HCT116 (cell line): ENCODE measurements around the gene TMEM256. TPM values are rescaled to one million over a fixed set of nuclear protein-coding genes. Genes with fewer than 3 reads are reported as not detected.
"Not testable (repeated sequence)": the region's sequence is repeated elsewhere in the genome, so short reads cannot be mapped to it uniquely, and the experiment has no call there.

Source experiments
- ATAC-seq: fragments of 200-7000 bp; cut with Tn5 transposase; 2 replicates; pipeline ENCODE4 v1.9.1; 2020; ENCODE audit warnings: mild to moderate bottlenecking, moderate library complexity
- BruUV-seq: library from RNA; stranded (reverse); fragments of 400-500 nt; replicated peaks from 2 replicates; lab custom pipeline; 2021; lab: Mats Ljungman, UMichigan
- CTCF ChIA-PET: fragments of 300-600 bp; sonication (Branson Sonifier 250); formaldehyde crosslinking; loops from one replicate; lab custom pipeline; 2021; ENCODE audit warnings: antibody characterized with exemption; lab: Charles Lee
- POLR2A ChIA-PET: fragments of 300-600, 350-600 bp; sonication (Branson Sonifier 250); formaldehyde crosslinking; loops from one replicate; lab custom pipeline; 2021; ENCODE audit warnings: antibody characterized with exemption; lab: Charles Lee
- RAD21 ChIA-PET, 2 experiments: fragments of 300-600 bp; sonication (Branson Sonifier 250); formaldehyde crosslinking; loops; one replicate each; lab custom pipeline; 2023; ENCODE audit warnings: low total read pairs in 2 of 2; ENCODE audit not compliant: uncharacterized antibody in 2 of 2, unreplicated experiment in 2 of 2, low non-redundant PET in 1 of 2; lab: Charles Lee
- DNase-seq: peaks from one replicate; pipeline ENCODE4 v3.0.0-alpha.2; 2010; ENCODE audit warnings: low read depth, low spot score
- H2AFZ ChIP-seq: fragments of 200-600 bp; shearing (Covaris generic), sonication (generic); 2 replicates; pipeline ENCODE4 v1.6.1; 2017; ENCODE audit warnings: low read depth, mixed run types, mixed read lengths, antibody characterized with exemption, low read length; ENCODE audit not compliant: poor library complexity, severe bottlenecking
- H3K27ac ChIP-seq: 2 replicates; pipeline ENCODE4 v1.5.1; 2012; ENCODE audit warnings: low read depth, low read length
- H3K27me3 ChIP-seq: fragments of 200-600 bp; sonication (generic); 2 replicates; pipeline ENCODE4 v1.6.1; 2016; ENCODE audit warnings: mixed run types, low read length, mixed read lengths; ENCODE audit not compliant: insufficient read depth
- H3K36me3 ChIP-seq, 2 experiments: fragments of 200-500 bp in 1 of 2; fragments of 200-600 bp in 1 of 2; sonication (Bioruptor generic) in 1 of 2; sonication (generic) in 1 of 2; 2 replicates each; pipeline versions ENCODE4 v1.5.1 to v1.6.1; 2014 to 2016; ENCODE audit warnings: low read length in 2 of 2, inconsistent platforms in 1 of 2, mixed read lengths in 1 of 2, mixed run types in 1 of 2; ENCODE audit not compliant: insufficient read depth in 2 of 2, control insufficient read depth in 1 of 2
- H3K4me1 ChIP-seq, 2 experiments: fragments of 200-600 bp in 1 of 2; sonication (generic) in 1 of 2; 2 replicates each; pipeline versions ENCODE4 v1.5.1 to v1.6.1; 2012 to 2017; ENCODE audit warnings: low read length in 2 of 2, inconsistent platforms in 1 of 2, mild to moderate bottlenecking in 1 of 2, mixed read lengths in 1 of 2, mixed run types in 1 of 2, moderate library complexity in 1 of 2; ENCODE audit not compliant: insufficient read depth in 2 of 2, control insufficient read depth in 1 of 2
- H3K4me2 ChIP-seq: fragments of 200-600 bp; sonication (generic); 2 replicates; pipeline ENCODE4 v1.6.1; 2017; ENCODE audit warnings: mixed run types, low read length, mixed read lengths
- H3K4me3 ChIP-seq, 2 experiments: fragments of 200-600 bp in 1 of 2; sonication (generic) in 1 of 2; replicated peaks in 1 of 2; 2 replicates each; pipeline ENCODE4 v1.5.1; 2011 to 2016; ENCODE audit warnings: low read length in 2 of 2, control low read depth in 1 of 2, low read depth in 1 of 2, mild to moderate bottlenecking in 1 of 2, mixed read lengths in 1 of 2, mixed run types in 1 of 2
- H3K79me2 ChIP-seq: fragments of 200-600 bp; sonication (generic); 2 replicates; pipeline ENCODE4 v1.6.1; 2017; ENCODE audit warnings: mild to moderate bottlenecking, mixed run types, low read length, moderate library complexity, mixed read lengths; ENCODE audit not compliant: insufficient read depth
- H3K9ac ChIP-seq: fragments of 200-600 bp; sonication (generic); 2 replicates; pipeline ENCODE4 v1.6.1; 2016; ENCODE audit warnings: low read length, mixed read lengths
- H3K9me2 ChIP-seq: fragments of 200-600 bp; sonication (generic), shearing (Covaris generic); 2 replicates; pipeline ENCODE4 v1.6.1; 2017; ENCODE audit warnings: mixed run types, mild to moderate bottlenecking, moderate library complexity; ENCODE audit not compliant: insufficient read depth
- H3K9me3 ChIP-seq, 2 experiments: fragments of 200-500 bp in 1 of 2; fragments of 200-600 bp in 1 of 2; sonication (Bioruptor generic) in 1 of 2; sonication (generic) in 1 of 2; 2 replicates each; pipeline ENCODE4 v1.6.1; 2014 to 2017; ENCODE audit warnings: low read length in 2 of 2, mixed read lengths in 2 of 2, inconsistent platforms in 1 of 2, low read depth in 1 of 2, mild to moderate bottlenecking in 1 of 2, mixed run types in 1 of 2, moderate library complexity in 1 of 2; ENCODE audit not compliant: control insufficient read depth in 1 of 2, insufficient read depth in 1 of 2
- H4K20me1 ChIP-seq: fragments of 200-600 bp; sonication (generic), shearing (Covaris generic); 2 replicates; pipeline ENCODE4 v1.6.1; 2017; ENCODE audit warnings: mixed run types, mild to moderate bottlenecking, moderate library complexity; ENCODE audit not compliant: insufficient read depth
- CEBPB ChIP-seq: IDR thresholded peaks from 2 replicates; pipeline ENCODE4 v1.6.1; 2012; ENCODE audit warnings: low read depth
- FOSL1 ChIP-seq: IDR thresholded peaks from 2 replicates; pipeline ENCODE4 v1.6.1; 2012; ENCODE audit warnings: low read depth
- JUND ChIP-seq: IDR thresholded peaks from 2 replicates; pipeline ENCODE4 v1.6.1; 2012
- POLR2A ChIP-seq: IDR thresholded peaks from 2 replicates; pipeline ENCODE4 v1.7.0; 2011; ENCODE audit warnings: borderline replicate concordance; ENCODE audit not compliant: insufficient read depth, insufficient read length; ENCODE audit errors: extremely low read depth
- TCF7L2 ChIP-seq: IDR thresholded peaks from 2 replicates; pipeline ENCODE4 v1.7.0; 2011; ENCODE audit warnings: borderline replicate concordance, inconsistent platforms; ENCODE audit not compliant: insufficient read depth, insufficient read length; ENCODE audit errors: extremely low read depth
- YY1 ChIP-seq: IDR thresholded peaks from 2 replicates; pipeline ENCODE4 v1.6.1; 2011; ENCODE audit warnings: low read length, low read depth, moderate library complexity, mild to moderate bottlenecking; ENCODE audit not compliant: insufficient replicate concordance; ENCODE audit errors: extremely low read depth
- ZNF274 ChIP-seq: fragments of 200-500 bp; sonication (Bioruptor generic); IDR thresholded peaks from 2 replicates; pipeline ENCODE4 v1.6.1; 2014; ENCODE audit warnings: mild to moderate bottlenecking, low read depth, low read length, inconsistent platforms
- intact Hi-C: fragments of 100-400 bp; cut with micrococcal nuclease; formaldehyde crosslinking; loops from 2 replicates; pipeline ENCODE4 v1.10.0; 2022
- total RNA-seq: library from RNA; stranded (reverse); gene quantifications from one replicate; pipeline ENCODE4 v1.2.1, GENCODE V29; 2021; ENCODE audit not compliant: unreplicated experiment
- TF ChIP-seq, protein P1 (sequence below): IDR thresholded peaks from 2 replicates; pipeline ENCODE4 v1.6.1; 2012

Gene TMEM256
- total RNA-seq, 1 experiment from 2014 or later: 110 TPM

DNA sequence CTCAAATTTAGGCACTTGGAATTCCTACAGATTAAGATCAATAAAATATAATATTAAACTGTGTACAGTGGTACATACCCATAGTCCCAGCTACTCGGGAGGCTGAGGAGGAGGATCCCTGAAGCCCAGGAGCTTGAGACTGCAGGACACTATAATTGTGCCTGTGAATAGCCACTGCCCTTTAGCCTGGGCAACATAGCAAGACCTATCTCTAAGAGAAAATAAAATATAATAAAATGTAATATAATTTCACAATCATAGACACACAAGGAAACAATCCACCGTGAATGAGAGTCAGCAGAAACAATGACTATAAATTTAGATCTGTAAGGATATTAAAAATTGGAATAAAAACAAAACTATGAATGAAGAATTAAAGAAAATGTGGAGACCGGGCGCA, 33.0 kb downstream of the TMEM256 start:
- H3K9ac ChIP-seq: no peak overlapping the region
- H3K9me3 ChIP-seq: no peaks in the 10 kb centered on the region
- no peak for TF ChIP-seq FOSL1
- no peak for TF ChIP-seq ZNF274
- no peak for TF ChIP-seq CEBPB
- TF ChIP-seq YY1: no peak
- TF ChIP-seq TCF7L2: no peak
- TF ChIP-seq, protein P1, sequence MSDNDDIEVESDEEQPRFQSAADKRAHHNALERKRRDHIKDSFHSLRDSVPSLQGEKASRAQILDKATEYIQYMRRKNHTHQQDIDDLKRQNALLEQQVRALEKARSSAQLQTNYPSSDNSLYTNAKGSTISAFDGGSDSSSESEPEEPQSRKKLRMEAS: no peak
- POLR2A ChIA-PET: no interaction called here
- no peak overlapping the region for H2AFZ ChIP-seq
- H3K9me2 ChIP-seq: no peaks in the 10 kb centered on the region
- no peaks in the 10 kb centered on the region for H3K36me3 ChIP-seq
- CTCF ChIA-PET: interaction anchor here (0.9 kb wide), 1 partner anchor 15 kb away, joined by 4 read pairs; no protein-coding TSS in a partner anchor
- H3K27ac ChIP-seq: no peak overlapping the region
- RAD21 ChIA-PET: no interaction called here
- no peak overlapping the region for H3K4me2 ChIP-seq
- intact Hi-C loops: no loop called here
- no peaks in the 10 kb centered on the region for H3K79me2 ChIP-seq
- no peaks in the 10 kb centered on the region for H3K4me1 ChIP-seq
- H3K27me3 ChIP-seq: no peaks in the 10 kb centered on the region
- no TSS peak for BruUV-seq
- DNase-seq: no peak
- H4K20me1 ChIP-seq: no peaks in the 10 kb centered on the region
- ATAC-seq: no peak
- H3K4me3 ChIP-seq: no peak overlapping the region

GRCh38 chr17:7369825-7370224, 34.1 kb downstream of the TMEM256 start:
- H3K4me2 ChIP-seq: no peak overlapping the region
- no peaks in the 10 kb centered on the region for H3K36me3 ChIP-seq
- no peak for TF ChIP-seq POLR2A
- TF ChIP-seq JUND: no peak
- no peaks in the 10 kb centered on the region for H3K9me3 ChIP-seq
- no peak overlapping the region for H2AFZ ChIP-seq
- no TSS peak for BruUV-seq
- no peaks in the 10 kb centered on the region for H3K27me3 ChIP-seq
- no peak for DNase-seq
- no peak overlapping the region for H3K27ac ChIP-seq
- H3K4me3 ChIP-seq: no peak overlapping the region
- no peaks in the 10 kb centered on the region for H3K9me2 ChIP-seq
- H4K20me1 ChIP-seq: no peaks in the 10 kb centered on the region
- CTCF ChIA-PET: interaction anchor here (0.9 kb wide), 1 partner anchor 14 kb away, joined by 4 read pairs; no protein-coding TSS in a partner anchor
- H3K4me1 ChIP-seq: no peaks in the 10 kb centered on the region
- intact Hi-C loops: no loop called here
- H3K79me2 ChIP-seq: no peaks in the 10 kb centered on the region
- no peak for ATAC-seq
- no peak overlapping the region for H3K9ac ChIP-seq
- RAD21 ChIA-PET: no interaction called here
- POLR2A ChIA-PET: no interaction called here

GRCh38 chr17:7368599-7368994, 35.3 kb downstream of the TMEM256 start:
- POLR2A ChIA-PET: interaction anchor here (1.2 kb wide), 1 partner anchor 35 kb away, joined by 3 read pairs; the partner anchor contains the start of gene TMEM256
- H2AFZ ChIP-seq, H3K9ac ChIP-seq, H3K4me1 ChIP-seq, H3K36me3 ChIP-seq, BruUV-seq, H3K27me3 ChIP-seq, H3K4me2 ChIP-seq, ATAC-seq, H3K79me2 ChIP-seq, H3K9me3 ChIP-seq, intact Hi-C loops, H3K27ac ChIP-seq, H3K9me2 ChIP-seq, RAD21 ChIA-PET, H3K4me3 ChIP-seq, H4K20me1 ChIP-seq, DNase-seq: not testable (repeated sequence)
- CTCF ChIA-PET: interaction anchor here (0.6 kb wide), 1 partner anchor 817 kb away, joined by 4 read pairs; no protein-coding TSS in a partner anchor
